NCI-H748 treated with DMSO at 0.1 percent for 48 hours (cell line): ENCODE results near the gene ZNF669.

Experiments
- DNase-seq: peaks from one replicate; lab custom pipeline; 2025; lab: John Stamatoyannopoulos, UW

ZNF669 gene

GRCh38 chr1:247060771-247061170, 43.4 kb downstream of the ZNF669 start:
- DNase-seq, result no peak

- no peak for DNase-seq
Observed at GRCh38 chr1:247056071-247056470, 48.1 kb downstream of the ZNF669 start.

- DNase-seq, result no peak
Observed at GRCh38 chr1:247054992-247055415, 49.2 kb downstream of the ZNF669 start.
